OCI-M2 (cell line): ENCODE data around the gene DUSP15.
"Not testable (repeated sequence)": the region's sequence is repeated elsewhere in the genome, so short reads cannot be mapped to it uniquely, and the experiment has no call there.

Experiments
- DNase-seq: peaks from one replicate; lab custom pipeline; 2025; ENCODE audit not compliant: unreplicated experiment; lab: John Stamatoyannopoulos, UW

Gene DUSP15

GRCh38 chr20:31840906-31841816, 29.2 kb downstream of the DUSP15 start:
- DNase-seq: no peak

- no peak for DNase-seq
These were observed 30.4 kb downstream of the DUSP15 start for GRCh38 chr20:31839782-31840487.

GRCh38 chr20:31838646-31839292, 31.6 kb downstream of the DUSP15 start:
- no peak for DNase-seq

- no peak for DNase-seq
These were observed 32.4 kb downstream of the DUSP15 start for GRCh38 chr20:31837896-31838397.

- no peak for DNase-seq
These were observed 33.3 kb downstream of the DUSP15 start for GRCh38 chr20:31836853-31837608.

GRCh38 chr20:31835977-31836852, 34.1 kb downstream of the DUSP15 start:
- no peak for DNase-seq

- DNase-seq: no peak
These were observed 34.8 kb downstream of the DUSP15 start for GRCh38 chr20:31835554-31835953.

- DNase-seq: no peak
These were observed 36.3 kb downstream of the DUSP15 start for GRCh38 chr20:31833931-31834521.

- DNase-seq: peak; percentile 60
These were observed 37.0 kb downstream of the DUSP15 start for GRCh38 chr20:31833130-31833930.

- no peak for DNase-seq
These were observed 38.5 kb downstream of the DUSP15 start for GRCh38 chr20:31831771-31832306.

GRCh38 chr20:31831211-31831610, 39.1 kb downstream of the DUSP15 start:
- DNase-seq: no peak

- DNase-seq: no peak
These were observed 39.8 kb downstream of the DUSP15 start for GRCh38 chr20:31830406-31830981.

GRCh38 chr20:31829731-31830130, 40.6 kb downstream of the DUSP15 start:
- DNase-seq: no peak

GRCh38 chr20:31828016-31828415, 42.3 kb downstream of the DUSP15 start:
- DNase-seq: not testable (repeated sequence)

- no peak for DNase-seq
These were observed 43.3 kb downstream of the DUSP15 start for GRCh38 chr20:31827059-31827458.

- no peak for DNase-seq
These were observed 44.3 kb downstream of the DUSP15 start for GRCh38 chr20:31826074-31826473.

GRCh38 chr20:31824554-31825313, 45.6 kb downstream of the DUSP15 start:
- DNase-seq: no peak
